Tibial nerve (tissue), 4 donors: ENCODE measurements around the gene GJA9. TPM values are rescaled to one million over a fixed set of nuclear protein-coding genes. Genes with fewer than 3 reads are reported as not detected.

Experiments used
- DNase-seq, 2 donors: peaks; one replicate each; pipeline ENCODE4 v3.0.0-alpha.2; 2019; ENCODE audit warnings: low spot score in 2 of 2
- H3K27ac ChIP-seq, 4 donors: fragments of 200-600 bp; sonication (generic) in 3 of 4; one replicate each; pipeline ENCODE4 v1.5.1; 2017 to 2019; ENCODE audit warnings: mild to moderate bottlenecking in 1 of 4
- H3K27me3 ChIP-seq, 2 donors: fragments of 200-600 bp; sonication (generic) in 1 of 2; one replicate each; pipeline versions ENCODE4 v1.5.1 to v1.6.0; 2017 to 2019
- H3K36me3 ChIP-seq, 3 donors: fragments of 200-600 bp; sonication (generic); one replicate each; pipeline ENCODE4 v1.5.1; 2018 to 2019
- H3K4me1 ChIP-seq, 4 donors: fragments of 200-600 bp; sonication (generic) in 3 of 4; one replicate each; pipeline ENCODE4 v1.5.1; 2017 to 2019
- H3K4me3 ChIP-seq, 4 donors: fragments of 200-600 bp; sonication (generic) in 3 of 4; one replicate each; pipeline ENCODE4 v1.5.1; 2017 to 2019; ENCODE audit warnings: mild to moderate bottlenecking in 1 of 4, moderate library complexity in 1 of 4
- H3K9me3 ChIP-seq, 4 donors: fragments of 200-600 bp; sonication (generic) in 3 of 4; one replicate each; pipeline ENCODE4 v1.5.1; 2017 to 2019
- EP300 ChIP-seq, 2 donors: sonication (generic); formaldehyde crosslinking; IDR thresholded peaks; one replicate each; pipeline ENCODE4 v1.6.1; 2017; ENCODE audit warnings: antibody characterized with exemption in 2 of 2, mild to moderate bottlenecking in 1 of 2
- POLR2A ChIP-seq, 2 donors: fragments of 450-650 bp; IDR thresholded peaks; one replicate each; pipeline ENCODE4 v1.6.1; 2017; ENCODE audit warnings: antibody characterized with exemption in 2 of 2, mild to moderate bottlenecking in 2 of 2, moderate library complexity in 2 of 2
- WGBS, 2 donors: methylation state at CpG; one replicate each; pipeline ENCODE4 v1.1.5; 2018; 5-methylcytosine and 5-hydroxymethylcytosine counted together
- total RNA-seq, 4 donors: library from RNA; depleted of rRNA; stranded (reverse); fragments of >200 nt; gene quantifications; one replicate each; pipeline ENCODE4 v1.1.0, GENCODE V29; 2016
- TF ChIP-seq, protein P1 (sequence below), 5 experiments: fragments of 200-600 bp in 3 of 5; fragments of 450-650 bp in 2 of 5; sonication (generic) in 3 of 5; IDR thresholded peaks; one replicate each; pipeline ENCODE4 v1.5.1; 2016 to 2019; ENCODE audit warnings: antibody characterized with exemption in 5 of 5, mild to moderate bottlenecking in 3 of 5, moderate library complexity in 2 of 5

Gene GJA9
- total RNA-seq, 4 donors from 2014 or later: not detected

DNA sequence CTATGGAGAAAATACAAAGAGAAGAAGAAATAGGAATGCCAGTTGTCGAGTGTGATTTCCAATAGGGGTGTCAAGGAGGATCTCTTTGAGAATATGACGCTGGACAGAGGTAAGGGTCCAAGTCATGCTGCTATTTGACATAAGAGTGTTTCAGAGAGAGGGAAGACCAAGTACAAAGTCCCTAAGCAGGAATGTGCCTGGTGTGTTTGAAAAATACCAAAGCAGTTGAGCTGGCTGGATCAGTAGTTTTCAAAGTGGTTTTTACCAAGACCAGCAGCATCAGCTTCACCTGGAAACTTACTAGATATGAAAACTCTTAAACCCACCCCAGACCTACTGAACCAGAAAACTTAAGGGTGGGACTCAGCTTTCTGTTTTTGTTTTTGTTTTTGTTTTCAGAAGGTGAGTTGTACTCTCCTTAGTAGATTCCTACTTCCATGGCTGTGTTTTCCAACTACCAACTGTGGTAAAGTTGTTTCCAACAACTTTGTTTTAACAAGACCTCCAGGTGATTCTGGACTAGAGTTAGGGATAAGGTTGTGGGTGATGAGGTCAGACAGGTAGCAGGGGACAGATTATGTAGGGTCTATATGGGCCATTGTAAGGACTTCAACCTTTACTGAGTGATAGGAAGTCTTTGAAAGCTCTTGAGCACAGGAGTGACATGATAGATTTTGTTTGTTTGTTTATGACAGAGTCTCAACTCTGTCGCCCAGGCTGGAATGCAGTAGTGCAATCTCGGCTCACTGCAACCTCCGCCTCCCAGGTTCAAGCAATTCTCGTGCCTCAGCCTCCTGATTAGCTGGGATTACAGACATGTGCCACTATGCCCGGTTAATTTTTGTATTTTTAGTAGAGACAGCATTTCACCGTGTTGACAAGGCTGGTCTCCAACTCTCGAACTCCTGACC, 7.3 kb upstream of the GJA9 start:
- Histone ChIP-seq H3K27ac (no peak overlapping the region), H3K4me3 (no peak overlapping the region), H3K27me3 (no peaks in the 10 kb centered on the region), H3K36me3 (no peaks in the 10 kb centered on the region), H3K9me3 (no peaks in the 10 kb centered on the region), H3K4me1 (no peaks in the 10 kb centered on the region)
- 84 to 87% methylated on average over 9 of the region's 9 CpGs for WGBS, 2 donors
- no peak for TF ChIP-seq EP300 (IDR thresholded peaks at IDR 0.05)
- TF ChIP-seq POLR2A (IDR thresholded peaks at IDR 0.05): no peak
- TF ChIP-seq, protein P1, sequence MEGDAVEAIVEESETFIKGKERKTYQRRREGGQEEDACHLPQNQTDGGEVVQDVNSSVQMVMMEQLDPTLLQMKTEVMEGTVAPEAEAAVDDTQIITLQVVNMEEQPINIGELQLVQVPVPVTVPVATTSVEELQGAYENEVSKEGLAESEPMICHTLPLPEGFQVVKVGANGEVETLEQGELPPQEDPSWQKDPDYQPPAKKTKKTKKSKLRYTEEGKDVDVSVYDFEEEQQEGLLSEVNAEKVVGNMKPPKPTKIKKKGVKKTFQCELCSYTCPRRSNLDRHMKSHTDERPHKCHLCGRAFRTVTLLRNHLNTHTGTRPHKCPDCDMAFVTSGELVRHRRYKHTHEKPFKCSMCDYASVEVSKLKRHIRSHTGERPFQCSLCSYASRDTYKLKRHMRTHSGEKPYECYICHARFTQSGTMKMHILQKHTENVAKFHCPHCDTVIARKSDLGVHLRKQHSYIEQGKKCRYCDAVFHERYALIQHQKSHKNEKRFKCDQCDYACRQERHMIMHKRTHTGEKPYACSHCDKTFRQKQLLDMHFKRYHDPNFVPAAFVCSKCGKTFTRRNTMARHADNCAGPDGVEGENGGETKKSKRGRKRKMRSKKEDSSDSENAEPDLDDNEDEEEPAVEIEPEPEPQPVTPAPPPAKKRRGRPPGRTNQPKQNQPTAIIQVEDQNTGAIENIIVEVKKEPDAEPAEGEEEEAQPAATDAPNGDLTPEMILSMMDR (IDR thresholded peaks at IDR 0.05): no peak
- no peak for DNase-seq

DNA sequence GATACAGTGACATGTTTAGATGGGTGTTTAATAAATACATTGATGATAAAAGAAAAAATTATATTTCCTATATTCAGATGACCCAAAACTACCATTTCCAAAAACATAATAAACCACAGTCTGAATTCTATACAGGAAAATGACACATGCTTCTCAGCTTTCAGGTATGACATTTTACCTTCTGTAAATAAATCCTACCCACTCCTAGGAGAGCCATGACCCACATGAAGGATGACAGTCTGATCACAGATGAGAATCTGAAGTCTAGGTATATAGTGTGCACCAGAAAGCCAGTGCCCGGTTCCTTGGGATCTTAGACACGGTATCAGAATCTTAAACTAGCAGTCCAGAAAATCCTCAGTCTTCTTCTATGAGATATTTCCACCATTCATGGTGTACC, 3.7 kb upstream of the GJA9 start:
- TF ChIP-seq, protein P1 (IDR thresholded peaks at IDR 0.05): no peak
- TF ChIP-seq EP300 (IDR thresholded peaks at IDR 0.05) (no peak), POLR2A (IDR thresholded peaks at IDR 0.05) (no peak)
- no peaks in the 10 kb centered on the region for H3K27me3 ChIP-seq
- 98% methylated on average over 2 of the region's 2 CpGs for WGBS, 2 donors

DNA sequence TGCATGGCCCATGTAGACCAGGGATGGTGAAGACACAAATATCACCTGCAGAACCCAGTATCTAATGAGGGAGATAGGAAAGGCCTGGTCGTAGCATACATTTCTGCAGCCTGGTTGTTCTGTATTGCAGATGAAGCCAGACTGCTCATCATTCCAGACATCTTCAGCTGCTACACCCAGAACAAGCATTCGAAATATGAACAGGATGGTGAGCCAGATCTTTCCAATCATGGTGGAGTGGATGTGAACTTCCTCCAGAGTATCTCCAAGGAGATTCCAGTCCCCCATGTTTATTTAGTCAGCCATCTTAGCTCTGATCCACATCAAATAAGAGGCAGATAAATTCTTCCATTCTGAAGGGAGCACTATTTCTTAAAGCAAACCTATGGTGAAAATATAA, 5.6 kb downstream of the GJA9 start:
- H3K27ac ChIP-seq: no peak overlapping the region
- no peak overlapping the region for H3K4me3 ChIP-seq
- TF ChIP-seq EP300 (IDR thresholded peaks at IDR 0.05): no peak
- TF ChIP-seq, protein P1 (IDR thresholded peaks at IDR 0.05): no peak
- TF ChIP-seq POLR2A (IDR thresholded peaks at IDR 0.05): no peak
- H3K9me3 ChIP-seq: no peaks in the 10 kb centered on the region
- no peaks in the 10 kb centered on the region for H3K36me3 ChIP-seq
- DNase-seq: no peak
- H3K27me3 ChIP-seq: no peaks in the 10 kb centered on the region
- H3K4me1 ChIP-seq: peaks cover 0 to 28% (median 10%) of the 10 kb centered on the region in 4 donors
- 70 to 76% methylated on average over 2 of the region's 2 CpGs for WGBS, 2 donors

More for the DNA sequence above, 3.7 kb upstream of the GJA9 start:
- H3K4me3 ChIP-seq: no peak overlapping the region
- H3K9me3 ChIP-seq: no peaks in the 10 kb centered on the region
- DNase-seq: no peak
- H3K27ac ChIP-seq: no peak overlapping the region
- no peaks in the 10 kb centered on the region for H3K36me3 ChIP-seq
- H3K4me1 ChIP-seq: no peaks in the 10 kb centered on the region

DNA sequence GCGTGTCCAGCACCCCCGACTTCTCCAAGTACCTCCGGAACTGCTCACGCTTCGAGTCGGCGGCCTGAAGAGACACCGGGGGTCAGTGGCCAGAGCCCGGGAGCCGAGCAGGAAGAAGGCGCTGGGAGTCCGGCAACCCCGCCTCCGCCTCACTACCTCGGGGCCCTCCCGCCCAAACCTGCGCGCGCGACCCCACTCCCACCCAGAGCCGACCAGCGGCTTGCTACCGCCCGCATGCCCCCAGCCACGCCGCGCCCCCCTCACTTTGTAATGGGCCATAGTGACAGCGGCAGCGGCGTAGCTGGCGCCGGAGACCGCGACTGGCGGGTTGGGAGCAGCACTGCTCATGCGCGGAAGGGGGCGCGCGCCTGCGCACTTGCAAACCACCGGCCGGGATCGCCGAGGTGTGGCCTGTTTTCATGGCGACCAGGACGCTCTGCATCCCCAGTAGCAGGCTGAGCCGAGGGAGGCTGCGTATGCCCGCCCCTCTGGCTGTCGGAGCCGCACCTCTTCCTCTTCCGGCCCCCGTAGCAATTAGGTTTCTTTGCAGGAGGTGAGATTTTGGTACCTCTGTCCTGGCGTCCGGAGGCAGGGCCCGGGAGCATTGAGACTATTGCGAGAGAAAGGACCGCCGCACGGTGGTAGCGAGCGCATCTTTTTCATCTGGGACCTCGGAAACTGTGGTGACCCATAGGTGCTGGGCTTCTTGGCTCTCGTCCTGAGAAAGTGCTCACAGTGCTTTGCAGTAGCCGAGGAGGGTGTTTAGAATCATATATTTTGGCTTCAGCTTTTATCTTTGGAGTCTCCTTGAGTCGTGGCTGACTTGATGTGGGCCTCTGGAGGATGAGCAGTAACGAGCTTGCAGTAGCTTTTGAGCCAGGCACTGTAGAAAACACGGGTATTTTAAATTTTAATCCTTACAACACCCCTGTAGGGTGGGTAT, 8.1 kb downstream of the GJA9 start, which contains the start of gene MYCBP:
MYCBP (minus strand) TSS at position 322 of the 943 bp plus-strand sequence; CDS start at position 279, 43 bp downstream.
- DNase-seq: peak; percentile 85 to 87
- 1% methylated on average over 33 to 45 of the region's 69 CpGs for WGBS, 2 donors

More for the DNA sequence above, 8.1 kb downstream of the GJA9 start, which contains the start of gene MYCBP:
- peak within 1 kb of the TSS in 3 of 4 donors; percentile 18 to 71 (median 65) for H3K27ac ChIP-seq
- H3K27me3 ChIP-seq: no peaks in the 10 kb centered on the region
- H3K4me1 ChIP-seq: peaks cover 0 to 28% (median 10%) of the 10 kb centered on the region in 4 donors
- H3K4me3 ChIP-seq: peak within 1 kb of the TSS; percentile 73 to 83 (median 74)
- H3K36me3 ChIP-seq: no peaks in the 10 kb centered on the region
- H3K9me3 ChIP-seq: no peaks in the 10 kb centered on the region
- TF ChIP-seq, protein P1 (IDR thresholded peaks at IDR 0.05): peak in 4 of 5 experiments; percentile 10 to 62 (median 49)
- peak in 1 of 2 donors; percentile 32 for TF ChIP-seq POLR2A (IDR thresholded peaks at IDR 0.05)
- TF ChIP-seq EP300 (IDR thresholded peaks at IDR 0.05): peak; percentile 80 to 89
